H1 (cell line): Measurements from ENCODE around the gene PDCD10. TPM values are rescaled to one million over a fixed set of nuclear protein-coding genes. Genes with fewer than 3 reads are reported as not detected.

Experiments used
- CTCF ChIA-PET: fragments of 300-600 bp; sonication (Branson Sonifier 250); formaldehyde crosslinking; loops from one replicate; lab custom pipeline; 2021; ENCODE audit not compliant: partially characterized antibody; lab: Charles Lee
- POLR2A ChIA-PET: fragments of 300-600 bp; sonication (Branson Sonifier 250); formaldehyde crosslinking; loops from one replicate; lab custom pipeline; 2021; ENCODE audit warnings: inconsistent platforms; ENCODE audit not compliant: partially characterized antibody; lab: Charles Lee
- DNase-seq, 2 experiments: peaks; one replicate each; pipeline versions ENCODE4 v3.0.0 to v3.0.0-alpha.2; 2010 to 2022; ENCODE audit warnings: low spot score in 2 of 2, low read depth in 1 of 2, mixed read lengths in 1 of 2
- FAIRE-seq: peaks from 2 replicates; lab custom pipeline; 2011; peaks lifted over from hg19 to GRCh38; lab: Jason Lieb, UNC
- H2AFZ ChIP-seq: 2 replicates; pipeline ENCODE4 v1.8.1; 2012; ENCODE audit warnings: low read length, inconsistent platforms
- H2AK5ac ChIP-seq: 2 replicates; pipeline ENCODE4 v1.6.1; 2013; ENCODE audit warnings: low read depth, low read length
- H2BK120ac ChIP-seq: replicated peaks from 2 replicates; pipeline ENCODE3; 2013; ENCODE audit warnings: low read depth, low read length, inconsistent platforms
- H2BK12ac ChIP-seq: 2 replicates; pipeline ENCODE4 v1.6.1; 2013; ENCODE audit warnings: low read depth, low read length
- H2BK15ac ChIP-seq: 2 replicates; pipeline ENCODE4 v1.6.1; 2013; ENCODE audit warnings: low read length
- H2BK20ac ChIP-seq: 2 replicates; pipeline ENCODE4 v1.6.1; 2013; ENCODE audit warnings: low read length
- H2BK5ac ChIP-seq: 2 replicates; pipeline ENCODE4 v1.6.1; 2013; ENCODE audit warnings: low read depth, low read length
- H3K14ac ChIP-seq: 2 replicates; pipeline ENCODE4 v1.6.1; 2013; ENCODE audit warnings: inconsistent platforms; ENCODE audit not compliant: insufficient read length
- H3K18ac ChIP-seq: 2 replicates; pipeline ENCODE4 v1.6.1; 2013; ENCODE audit warnings: low read length; ENCODE audit errors: extremely low read depth
- H3K23ac ChIP-seq: 2 replicates; pipeline ENCODE4 v1.6.1; 2013; ENCODE audit warnings: inconsistent platforms; ENCODE audit not compliant: insufficient read length
- H3K23me2 ChIP-seq: 2 replicates; pipeline ENCODE4 v1.6.1; 2013; ENCODE audit warnings: low read depth, low read length
- H3K27ac ChIP-seq: 2 replicates; pipeline ENCODE4 v1.6.1; 2011; ENCODE audit warnings: low read depth, low read length, inconsistent platforms
- H3K27me3 ChIP-seq, 4 experiments: replicated peaks in 1 of 4; 1 replicate in 1 of 4; 2 replicates in 3 of 4; pipeline versions ENCODE4 v1.6.1 to v1.8.1; 2011 to 2013; ENCODE audit warnings: low read length in 3 of 4, mild to moderate bottlenecking in 3 of 4, inconsistent platforms in 2 of 4, mixed read lengths in 2 of 4, moderate library complexity in 1 of 4; ENCODE audit not compliant: control insufficient read depth in 3 of 4, insufficient read depth in 3 of 4; ENCODE audit errors: extremely low read depth in 1 of 4
- H3K36me3 ChIP-seq, 4 experiments: 2 replicates each; pipeline versions ENCODE4 v1.6.1 to v1.8.1; 2011 to 2013; ENCODE audit warnings: mild to moderate bottlenecking in 4 of 4, low read length in 3 of 4, moderate library complexity in 2 of 4, control low read depth in 1 of 4, inconsistent platforms in 1 of 4; ENCODE audit not compliant: insufficient read depth in 4 of 4, control insufficient read depth in 2 of 4
- H3K4ac ChIP-seq: replicated peaks from 2 replicates; pipeline ENCODE3; 2013; ENCODE audit warnings: low read length, low read depth, mixed read lengths, inconsistent platforms; ENCODE audit not compliant: insufficient read length
- H3K4me1 ChIP-seq, 4 experiments: replicated peaks in 1 of 4; 1 replicate in 1 of 4; 2 replicates in 3 of 4; pipeline versions ENCODE4 v1.6.1 to v1.8.1; 2011 to 2013; ENCODE audit warnings: low read length in 3 of 4, inconsistent platforms in 2 of 4, mixed read lengths in 1 of 4; ENCODE audit not compliant: insufficient read depth in 4 of 4, control insufficient read depth in 3 of 4
- H3K4me2 ChIP-seq, 2 experiments: 2 replicates each; pipeline versions ENCODE4 v1.6.1 to v1.8.1; 2011 to 2013; ENCODE audit warnings: low read depth in 2 of 2, low read length in 2 of 2, control low read depth in 1 of 2, inconsistent platforms in 1 of 2, mild to moderate bottlenecking in 1 of 2; ENCODE audit not compliant: insufficient read depth in 1 of 2
- H3K4me3 ChIP-seq, 4 experiments: fragments of 200-600, 300-600 bp in 1 of 4; sonication (generic), shearing (Covaris generic), sonication (Bioruptor Twin) in 1 of 4; 2 replicates each; pipeline versions ENCODE4 v1.5.1 to v1.8.1; 2011 to 2016; ENCODE audit warnings: low read length in 4 of 4, low read depth in 3 of 4, control low read depth in 2 of 4, inconsistent platforms in 2 of 4, mild to moderate bottlenecking in 2 of 4, mixed read lengths in 1 of 4, moderate library complexity in 1 of 4; ENCODE audit not compliant: insufficient read depth in 2 of 4; ENCODE audit errors: extremely low read depth in 1 of 4
- H3K56ac ChIP-seq: replicated peaks from 2 replicates; pipeline ENCODE3; 2013; ENCODE audit warnings: low read depth, mild to moderate bottlenecking, mixed read lengths, low read length, inconsistent platforms; ENCODE audit not compliant: insufficient read length
- H3K79me1 ChIP-seq: 2 replicates; pipeline ENCODE4 v1.6.1; 2013; ENCODE audit warnings: low read depth, low read length, control low read depth
- H3K79me2 ChIP-seq, 2 experiments: 2 replicates each; pipeline versions ENCODE4 v1.6.1 to v1.8.1; 2012 to 2013; ENCODE audit warnings: low read length in 2 of 2, mild to moderate bottlenecking in 2 of 2, inconsistent platforms in 1 of 2; ENCODE audit not compliant: insufficient read depth in 2 of 2, control insufficient read depth in 1 of 2
- H3K9ac ChIP-seq, 4 experiments: replicated peaks in 1 of 4; 1 replicate in 1 of 4; 2 replicates in 3 of 4; pipeline versions ENCODE4 v1.6.1 to v1.8.1; 2011 to 2013; ENCODE audit warnings: low read depth in 3 of 4, low read length in 3 of 4, control low read depth in 2 of 4, mild to moderate bottlenecking in 2 of 4, moderate library complexity in 2 of 4, inconsistent platforms in 1 of 4; ENCODE audit errors: extremely low read depth in 1 of 4
- H3K9me3 ChIP-seq, 2 experiments: 2 replicates each; pipeline versions ENCODE4 v1.6.1 to v1.8.1; 2012 to 2013; ENCODE audit warnings: mild to moderate bottlenecking in 2 of 2, moderate library complexity in 2 of 2, control low read depth in 1 of 2, inconsistent platforms in 1 of 2, low read depth in 1 of 2, low read length in 1 of 2, mixed read lengths in 1 of 2; ENCODE audit not compliant: insufficient read depth in 2 of 2
- H4K20me1 ChIP-seq, 2 experiments: replicated peaks in 1 of 2; 2 replicates each; pipeline versions ENCODE3 to v1.8.1; 2011 to 2013; ENCODE audit warnings: inconsistent platforms in 2 of 2, low read length in 2 of 2, mild to moderate bottlenecking in 1 of 2; ENCODE audit not compliant: insufficient read depth in 2 of 2, control insufficient read depth in 1 of 2
- H4K5ac ChIP-seq: 2 replicates; pipeline ENCODE4 v1.6.1; 2013; ENCODE audit warnings: low read length, low read depth, mixed read lengths, inconsistent platforms; ENCODE audit not compliant: insufficient read length
- H4K8ac ChIP-seq: 2 replicates; pipeline ENCODE4 v1.8.0; 2013; ENCODE audit warnings: mild to moderate bottlenecking, moderate library complexity, low read length, inconsistent platforms; ENCODE audit not compliant: insufficient read depth; ENCODE audit errors: extremely low read depth
- H4K91ac ChIP-seq: replicated peaks from 2 replicates; pipeline ENCODE3; 2013; ENCODE audit warnings: low read length, mixed read lengths, inconsistent platforms; ENCODE audit not compliant: insufficient read length
- CBX5 ChIP-seq: fragments of 300-800, 300-1000 bp; sonication (generic); IDR thresholded peaks from 2 replicates; pipeline ENCODE4 v1.7.1; 2016; ENCODE audit warnings: antibody characterized with exemption, low read length, low read depth
- CREB1 ChIP-seq: IDR thresholded peaks from 2 replicates; pipeline ENCODE4 v1.6.1; 2012; ENCODE audit warnings: inconsistent platforms
- JUN ChIP-seq: IDR thresholded peaks from 2 replicates; pipeline ENCODE4 v1.6.1; 2011; ENCODE audit warnings: low read depth, mild to moderate bottlenecking, improper control_type of control experiment, low read length
- MAFK ChIP-seq: IDR thresholded peaks from 2 replicates; pipeline ENCODE4 v1.6.1; 2012; ENCODE audit warnings: low read depth, mild to moderate bottlenecking, improper control_type of control experiment, low read length
- POLR2A ChIP-seq, 2 experiments: IDR thresholded peaks; 1 replicate in 1 of 2; 2 replicates in 1 of 2; pipeline ENCODE4 v1.6.1; 2011; ENCODE audit warnings: low read depth in 2 of 2, low read length in 2 of 2, mild to moderate bottlenecking in 2 of 2; ENCODE audit errors: control extremely low read depth in 1 of 2
- SAP30 ChIP-seq: fragments of 300-600 bp; sonication (generic); IDR thresholded peaks from 2 replicates; pipeline ENCODE4 v1.7.1; 2012; ENCODE audit warnings: low read length, moderate library complexity, mild to moderate bottlenecking, inconsistent platforms; ENCODE audit not compliant: insufficient read depth, insufficient replicate concordance
- SIX5 ChIP-seq: IDR thresholded peaks from 2 replicates; pipeline ENCODE4 v1.6.1; 2011; ENCODE audit warnings: mild to moderate bottlenecking, low read depth, low read length
- ZNF274 ChIP-seq: IDR thresholded peaks from 2 replicates; pipeline ENCODE4 v1.7.0; 2012; ENCODE audit warnings: low read length, borderline replicate concordance; ENCODE audit errors: extremely low read depth
- WGBS, 2 experiments: shearing (Covaris generic) in 1 of 2; methylation state at CpG; one replicate each; pipeline versions ENCODE4 v1.1.6 to v1.1.7; 2013 to 2015; ENCODE audit warnings: low lambda C conversion rate in 2 of 2, mixed read lengths in 2 of 2, inconsistent platforms in 1 of 2, low coverage in 1 of 2, missing lambda C conversion rate in 1 of 2; ENCODE audit not compliant: insufficient replicate concordance in 2 of 2, insufficient coverage in 1 of 2, insufficient read length in 1 of 2; ENCODE audit errors: extremely low coverage in 1 of 2, missing lambda C conversion rate in 1 of 2; 5-methylcytosine and 5-hydroxymethylcytosine counted together
- polyA plus RNA-seq, 7 experiments: library from polyadenylated mRNA; depleted of rRNA in 3 of 7; stranded (reverse) in 5 of 7; unstranded in 2 of 7; fragments of >200 nt in 5 of 7; fragments of 200-250 nt in 2 of 7; gene quantifications; 1 replicate in 5 of 7; 2 replicates in 1 of 7; 4 replicates in 1 of 7; pipeline versions ENCODE4 v1.2.1 to v1.2.3, GENCODE V29; 2011 to 2013; ENCODE audit warnings: missing spikeins in 2 of 7, mixed read lengths in 2 of 7
- total RNA-seq: library from RNA; stranded (reverse); fragmentation: NEBNext Ultra II Directional; extraction: Animal tissue kit (Norgen Biotek cat#: 25700); gene quantifications from 2 replicates; pipeline ENCODE4 v1.2.1, GENCODE V29; 2021
- TF ChIP-seq, protein P1 (sequence below): IDR thresholded peaks from 2 replicates; pipeline ENCODE4 v1.6.1; 2011; ENCODE audit warnings: low read depth, mild to moderate bottlenecking, low read length; ENCODE audit not compliant: insufficient read depth
- TF ChIP-seq, protein P2 (sequence below): IDR thresholded peaks from 2 replicates; pipeline ENCODE4 v1.6.1; 2012; ENCODE audit warnings: inconsistent platforms
- TF ChIP-seq, protein P3 (sequence below): IDR thresholded peaks from 2 replicates; pipeline ENCODE4 v1.6.1; 2011; ENCODE audit warnings: low read length, improper control_type of control experiment

Gene PDCD10
- total and polyA plus RNA-seq, 2 of the 8 experiments (the other 6 are each of a cell fraction or from before 2014, with no cell fraction given) = 52.0 to 76.6 TPM

DNA sequence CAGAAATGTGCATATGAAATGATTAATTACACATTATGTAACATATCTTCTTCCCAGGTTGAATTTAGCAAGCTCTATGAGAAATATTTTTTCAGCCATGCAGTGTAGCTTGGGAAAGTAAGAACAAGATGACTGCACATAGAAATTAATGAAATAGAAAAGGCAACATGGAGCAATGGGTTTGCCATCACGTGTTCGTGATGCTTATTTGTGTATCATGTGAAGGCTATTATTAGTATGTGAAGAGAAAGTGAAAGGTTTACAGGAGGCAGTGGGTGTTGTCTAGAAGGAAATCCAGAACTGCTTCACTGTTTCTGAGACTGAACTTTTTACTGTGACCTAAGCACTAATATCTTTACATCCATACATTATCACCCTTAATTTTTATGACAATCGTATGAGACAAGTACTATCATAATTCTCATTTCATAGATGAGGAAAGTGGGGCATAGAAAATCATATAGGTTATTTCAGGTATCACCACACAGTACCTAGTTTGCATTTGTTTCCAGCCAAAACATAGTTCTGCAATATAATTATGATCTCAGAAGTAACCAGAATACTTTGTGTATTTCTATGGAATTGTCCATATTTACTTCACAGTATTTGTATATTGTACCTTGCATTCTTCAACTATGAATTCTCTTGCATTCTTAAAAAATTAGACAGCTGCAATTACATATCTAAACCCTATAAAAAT, 15.7 kb upstream of the PDCD10 start:
- H3K14ac ChIP-seq = no peak overlapping the region
- FAIRE-seq (no peak), DNase-seq (no peak)
- no peaks in the 10 kb centered on the region for H3K79me1 ChIP-seq
- H3K9me3 ChIP-seq = no peaks in the 10 kb centered on the region
- H3K9ac ChIP-seq = no peak overlapping the region
- H3K4me3 ChIP-seq = no peak overlapping the region
- H4K5ac ChIP-seq = no peak overlapping the region
- no peak overlapping the region for H2AFZ ChIP-seq
- H2BK12ac ChIP-seq = no peak overlapping the region
- no peak overlapping the region for H3K23ac ChIP-seq
- H2BK20ac ChIP-seq = no peak overlapping the region
- no peak overlapping the region for H4K91ac ChIP-seq
- no peak overlapping the region for H2BK120ac ChIP-seq
- H2AK5ac ChIP-seq = no peak overlapping the region
- no peaks in the 10 kb centered on the region for H4K20me1 ChIP-seq
- no peak overlapping the region for H3K18ac ChIP-seq
- no peak overlapping the region for H3K56ac ChIP-seq
- no peaks in the 10 kb centered on the region for H3K4me1 ChIP-seq
- POLR2A ChIA-PET = no interaction called here
- H3K23me2 ChIP-seq = no peaks in the 10 kb centered on the region
- no peaks in the 10 kb centered on the region for H3K79me2 ChIP-seq
- no peak overlapping the region for H3K27ac ChIP-seq
- H3K4ac ChIP-seq = no peak overlapping the region
- H2BK15ac ChIP-seq = no peak overlapping the region
- 92% methylated on average over 3 of the region's 3 CpGs; no CpG with 5 or more reads in 1 of the 2 experiments for WGBS, 2 experiments
- H4K8ac ChIP-seq = no peak overlapping the region
- H3K27me3 ChIP-seq = no peaks in the 10 kb centered on the region
- H3K4me2 ChIP-seq = no peak overlapping the region
- CTCF ChIA-PET = interaction anchor here (2.0 kb wide), 1 partner anchor 10 kb away, joined by 11 read pairs; no protein-coding TSS in a partner anchor
- H2BK5ac ChIP-seq = no peak overlapping the region
- H3K36me3 ChIP-seq = no peaks in the 10 kb centered on the region
- TF ChIP-seq SIX5 (no peak), CBX5 (no peak), JUN (no peak), SAP30 (no peak), MAFK (no peak), CREB1 (no peak), ZNF274 (no peak), POLR2A (IDR thresholded peaks at IDR 0.05; ENCODE audit: control extremely low read depth in 1 of 2, low read depth in 2 of 2, low read length in 2 of 2) (no peak)
- TF ChIP-seq, protein P1, sequence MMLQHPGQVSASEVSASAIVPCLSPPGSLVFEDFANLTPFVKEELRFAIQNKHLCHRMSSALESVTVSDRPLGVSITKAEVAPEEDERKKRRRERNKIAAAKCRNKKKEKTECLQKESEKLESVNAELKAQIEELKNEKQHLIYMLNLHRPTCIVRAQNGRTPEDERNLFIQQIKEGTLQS = no peak
- TF ChIP-seq, protein P2, sequence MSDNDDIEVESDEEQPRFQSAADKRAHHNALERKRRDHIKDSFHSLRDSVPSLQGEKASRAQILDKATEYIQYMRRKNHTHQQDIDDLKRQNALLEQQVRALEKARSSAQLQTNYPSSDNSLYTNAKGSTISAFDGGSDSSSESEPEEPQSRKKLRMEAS = no peak
- TF ChIP-seq, protein P3, sequence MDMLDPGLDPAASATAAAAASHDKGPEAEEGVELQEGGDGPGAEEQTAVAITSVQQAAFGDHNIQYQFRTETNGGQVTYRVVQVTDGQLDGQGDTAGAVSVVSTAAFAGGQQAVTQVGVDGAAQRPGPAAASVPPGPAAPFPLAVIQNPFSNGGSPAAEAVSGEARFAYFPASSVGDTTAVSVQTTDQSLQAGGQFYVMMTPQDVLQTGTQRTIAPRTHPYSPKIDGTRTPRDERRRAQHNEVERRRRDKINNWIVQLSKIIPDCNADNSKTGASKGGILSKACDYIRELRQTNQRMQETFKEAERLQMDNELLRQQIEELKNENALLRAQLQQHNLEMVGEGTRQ = no peak
